ENCODE measurements around the gene ZNF280B. TPM values are rescaled to one million over a fixed set of nuclear protein-coding genes. Genes with fewer than 3 reads are reported as not detected.

ZNF280B gene
- polyA plus RNA-seq, 1 of the 3 experiments (the other 2 are of a cell fraction): 0.82 TPM

GRCh38 chr22:22467112-22467511, 41.4 kb downstream of the ZNF280B start:
- Histone ChIP-seq H3K27ac (ENCODE audit: low read depth in 2 of 2, low read length in 1 of 2) (no peak overlapping the region), H2AFZ (ENCODE audit: low read depth) (no peak overlapping the region), H3K4me1 (ENCODE audit: control insufficient read depth in 1 of 2, insufficient read depth in 2 of 2, low read depth in 1 of 2, low read length in 1 of 2) (peaks cover 0 to 2% of the 10 kb centered on the region in 2 experiments; a peak in 1 of 4 replicates), H3K27me3 (ENCODE audit: insufficient read depth) (peaks cover 6% of the 10 kb centered on the region; the same call in 1 of the 2 replicates), H3K4me2 (no peak overlapping the region), H3K9me3 (no peaks in the 10 kb centered on the region), H3K9me2 (no peaks in the 10 kb centered on the region), H4K20me1 (ENCODE audit: insufficient read depth) (no peaks in the 10 kb centered on the region), H3K9ac (no peak overlapping the region), H3F3A (replicated peaks; ENCODE audit: insufficient read depth) (no peaks in the 10 kb centered on the region), H3K4me3 (ENCODE audit: low read depth in 2 of 2, low read length in 1 of 2) (no peak overlapping the region), H3K36me3 (replicated peaks in 1 of 2; ENCODE audit: control insufficient read depth in 1 of 2, insufficient read depth in 2 of 2, low read length in 1 of 2) (no peaks in the 10 kb centered on the region), H3K79me2 (ENCODE audit: insufficient read depth) (no peaks in the 10 kb centered on the region)
- ChIA-PET POLR2A (no interaction called here), CTCF (interaction anchor here (0.8 to 1.6 kb wide), 3 partner anchors 42 to 109 kb away, joined by 3 to 5 read pairs (median 4); partner anchors contain the start of gene ZNF280B)
- TF ChIP-seq ZBTB33 (IDR thresholded peaks at IDR 0.05; ENCODE audit: borderline replicate concordance, low read depth) (no peak), MAX (IDR thresholded peaks at IDR 0.05; ENCODE audit: low read depth) (no peak), MXI1 (IDR thresholded peaks at IDR 0.05; ENCODE audit: low read depth, low read length) (no peak), TEAD4 (IDR thresholded peaks at IDR 0.05; ENCODE audit: borderline replicate concordance, insufficient read depth) (no peak)
- 5% methylated on average over 1 of the region's 1 CpG for WGBS (ENCODE audit: low lambda C conversion rate)
- no peak for DNase-seq

- ChIA-PET POLR2A (no interaction called here), CTCF (interaction anchor here (0.8 to 5.2 kb wide), 16 partner anchors 18 to 490 kb away, joined by 3 to 43 read pairs (median 6); partner anchors contain the start of gene ZNF280B)
These were observed 42.8 kb downstream of the ZNF280B start for GRCh38 chr22:22465782-22466181.

More at GRCh38 chr22:22465782-22466181, 42.8 kb downstream of the ZNF280B start:
- H3K9me2 ChIP-seq: no peaks in the 10 kb centered on the region
- TF ChIP-seq EZH2phosphoT487 (IDR thresholded peaks at IDR 0.05; ENCODE audit: borderline replicate concordance, low read depth): no peak
- TF ChIP-seq IRF3 (IDR thresholded peaks at IDR 0.05; ENCODE audit: low read depth, low read length): no peak
- no peak for TF ChIP-seq USF1 (IDR thresholded peaks at IDR 0.05; ENCODE audit: borderline replicate concordance, low read depth)
- no peak for TF ChIP-seq EP300 (IDR thresholded peaks at IDR 0.05; ENCODE audit: borderline replicate concordance in 1 of 2, low read depth in 1 of 2, low read length in 1 of 2)
- no peak for TF ChIP-seq CTCF (IDR thresholded peaks at IDR 0.05)
- no peak for TF ChIP-seq FOXJ3 (CRISPR knock-in tag; IDR thresholded peaks at IDR 0.05)
- TF ChIP-seq MEF2A (IDR thresholded peaks at IDR 0.05; ENCODE audit: borderline replicate concordance, low read depth): no peak
- no peak for TF ChIP-seq POLR2AphosphoS5 (IDR thresholded peaks at IDR 0.05; ENCODE audit: low read depth, low read length)
- TF ChIP-seq ELF1 (IDR thresholded peaks at IDR 0.05): no peak
- no peak for TF ChIP-seq MAX (IDR thresholded peaks at IDR 0.05; ENCODE audit: low read depth)
- TF ChIP-seq ZBTB33 (IDR thresholded peaks at IDR 0.05; ENCODE audit: borderline replicate concordance, low read depth): no peak
- no peak for TF ChIP-seq CHD2 (IDR thresholded peaks at IDR 0.05; ENCODE audit: low read length, partially characterized antibody)
- 54% methylated on average over 1 of the region's 1 CpG for WGBS (ENCODE audit: low lambda C conversion rate)
- peaks cover 0 to 2% of the 10 kb centered on the region in 2 experiments; a peak in 1 of 4 replicates for H3K4me1 ChIP-seq (ENCODE audit: control insufficient read depth in 1 of 2, insufficient read depth in 2 of 2, low read depth in 1 of 2, low read length in 1 of 2)
- no peak overlapping the region for H3K4me2 ChIP-seq
- H3K9me3 ChIP-seq: no peaks in the 10 kb centered on the region
- no peak overlapping the region for H3K27ac ChIP-seq (ENCODE audit: low read depth in 2 of 2, low read length in 1 of 2)
- no peak overlapping the region for H3K9ac ChIP-seq
- H3K4me3 ChIP-seq (ENCODE audit: low read depth in 2 of 2, low read length in 1 of 2): no peak overlapping the region
- no peaks in the 10 kb centered on the region for H3K36me3 ChIP-seq (replicated peaks in 1 of 2; ENCODE audit: control insufficient read depth in 1 of 2, insufficient read depth in 2 of 2, low read length in 1 of 2)
- no peaks in the 10 kb centered on the region for H3F3A ChIP-seq (replicated peaks; ENCODE audit: insufficient read depth)
- H2AFZ ChIP-seq (ENCODE audit: low read depth): no peak overlapping the region
- no peak for DNase-seq
- no peaks in the 10 kb centered on the region for H3K79me2 ChIP-seq (ENCODE audit: insufficient read depth)
- peaks cover 6% of the 10 kb centered on the region; the same call in 1 of the 2 replicates for H3K27me3 ChIP-seq (ENCODE audit: insufficient read depth)
- no peaks in the 10 kb centered on the region for H4K20me1 ChIP-seq (ENCODE audit: insufficient read depth)

Data from SK-N-SH (cell line).